GM18505 (cell line): ENCODE results near the gene ACOT9.
A peak's percentile ranks its signal among the peaks of the same experiment; 100 is the strongest.
"Not testable (repeated sequence)": the region's sequence is repeated elsewhere in the genome, so short reads cannot be mapped to it uniquely, and the experiment has no call there.

Experiments
- ATAC-seq: cut with Tn5 transposase; IDR thresholded peaks from one replicate; pipeline ENCODE4 v1.9.1; 2021; ENCODE audit not compliant: unreplicated experiment
- POLR2A ChIP-seq: IDR thresholded peaks from 4 replicates; pipeline ENCODE4 v1.6.1; 2011; ENCODE audit warnings: borderline replicate concordance; ENCODE audit not compliant: insufficient read depth, insufficient read length; ENCODE audit errors: extremely low read depth

The ACOT9 gene

GRCh38 chrX:23705235-23705634 is 37.8 kb downstream of the ACOT9 start:
- ATAC-seq = no peak
- TF ChIP-seq POLR2A = no peak

GRCh38 chrX:23704673-23705206 is 38.3 kb downstream of the ACOT9 start:
- TF ChIP-seq POLR2A = no peak
- ATAC-seq = no peak

- no peak for TF ChIP-seq POLR2A
- ATAC-seq = no peak
Measured at GRCh38 chrX:23699636-23700194, 43.4 kb downstream of the ACOT9 start.

- ATAC-seq = no peak
- no peak for TF ChIP-seq POLR2A
Measured at GRCh38 chrX:23694606-23695005, 48.5 kb downstream of the ACOT9 start.

- no peak for TF ChIP-seq POLR2A
- ATAC-seq = no peak
Measured at GRCh38 chrX:23692166-23692565, 50.9 kb downstream of the ACOT9 start.

GRCh38 chrX:23676486-23676885 is 66.6 kb downstream of the ACOT9 start:
- ATAC-seq = not testable (repeated sequence)

- no peak for ATAC-seq
Measured at GRCh38 chrX:23673108-23673507, 70.0 kb downstream of the ACOT9 start.

GRCh38 chrX:23670528-23670927 is 72.5 kb downstream of the ACOT9 start:
- no peak for TF ChIP-seq POLR2A
- ATAC-seq = no peak

More at GRCh38 chrX:23673108-23673507, 70.0 kb downstream of the ACOT9 start:
- TF ChIP-seq POLR2A = no peak

GRCh38 chrX:23668335-23668734 is 74.7 kb downstream of the ACOT9 start:
- no peak for TF ChIP-seq POLR2A
- ATAC-seq = no peak

- peak; percentile 65 for ATAC-seq
- TF ChIP-seq POLR2A = peak; percentile 73
Measured at GRCh38 chrX:23667239-23668177, 75.6 kb downstream of the ACOT9 start, which contains the start of gene PRDX4. Gene PRDX4, plus strand, starts transcription at chrX:23667493. Its CDS starts 78 bp downstream, at chrX:23667571.

GRCh38 chrX:23666282-23666681 is 76.8 kb downstream of the ACOT9 start:
- no peak for TF ChIP-seq POLR2A
- ATAC-seq = no peak

GRCh38 chrX:23664496-23664895 is 78.6 kb downstream of the ACOT9 start:
- no peak for ATAC-seq
- no peak for TF ChIP-seq POLR2A

GRCh38 chrX:23662853-23663252 is 80.2 kb downstream of the ACOT9 start:
- TF ChIP-seq POLR2A = no peak
- no peak for ATAC-seq

- ATAC-seq = no peak
- TF ChIP-seq POLR2A = no peak
Measured at GRCh38 chrX:23662187-23662586, 80.9 kb downstream of the ACOT9 start.
